Measurements from ENCODE around the gene RNF14. TPM values are rescaled to one million over a fixed set of nuclear protein-coding genes. Genes with fewer than 3 reads are reported as not detected.

The RNF14 gene
- total RNA-seq, 1 experiment from 2014 or later: 37.5 TPM

GRCh38 chr5:142016556-142016955 lies 47.7 kb downstream of the RNF14 start:
- ChIA-PET POLR2A (interaction anchor here (1.1 kb wide), 1 partner anchor 8 kb away, joined by 5 read pairs; no protein-coding TSS in a partner anchor), RAD21 (ENCODE audit: low non-redundant PET in 1 of 2, low total read pairs in 2 of 2, uncharacterized antibody in 2 of 2, unreplicated experiment in 2 of 2) (no interaction called here), CTCF (interaction anchor here (0.6 to 2.8 kb wide), 4 partner anchors 8 to 1995 kb away, joined by 3 to 18 read pairs (median 6); no protein-coding TSS in a partner anchor)
- BruUV-seq (replicated peaks): no TSS peak
- H3K36me3 ChIP-seq (ENCODE audit: control insufficient read depth in 1 of 2, insufficient read depth in 2 of 2, low read length in 2 of 2): no peaks in the 10 kb centered on the region
- H2AFZ ChIP-seq (ENCODE audit: low read depth, low read length, poor library complexity, severe bottlenecking): no peak overlapping the region
- no peaks in the 10 kb centered on the region for H3K9me3 ChIP-seq (ENCODE audit: control insufficient read depth in 1 of 2, insufficient read depth in 1 of 2, low read depth in 1 of 2, low read length in 2 of 2)
- no peak for TF ChIP-seq EZH2phosphoT487 (IDR thresholded peaks at IDR 0.05; ENCODE audit: borderline replicate concordance)
- TF ChIP-seq FOSL1 (IDR thresholded peaks at IDR 0.05; ENCODE audit: low read depth): no peak
- TF ChIP-seq CBX3 (IDR thresholded peaks at IDR 0.05; ENCODE audit: low read depth): no peak
- TF ChIP-seq POLR2A (IDR thresholded peaks at IDR 0.05; ENCODE audit: borderline replicate concordance, extremely low read depth, insufficient read depth, insufficient read length): no peak
- no peak for TF ChIP-seq YY1 (IDR thresholded peaks at IDR 0.05; ENCODE audit: extremely low read depth, insufficient replicate concordance, low read depth, low read length)
- TF ChIP-seq EGR1 (IDR thresholded peaks at IDR 0.05; ENCODE audit: low read depth): no peak
- TF ChIP-seq CTCF (IDR thresholded peaks at IDR 0.05 in 2 of 3, conservative IDR thresholded peaks at IDR 0.05 in 1 of 3; ENCODE audit: borderline replicate concordance in 1 of 3, insufficient read depth in 1 of 3, low read depth in 2 of 3, low read length in 2 of 3): no peak
- no peak for TF ChIP-seq ZNF274 (IDR thresholded peaks at IDR 0.05; ENCODE audit: low read depth, low read length)
- TF ChIP-seq TCF7L2 (IDR thresholded peaks at IDR 0.05; ENCODE audit: borderline replicate concordance, extremely low read depth, insufficient read depth, insufficient read length): no peak
- no peak for TF ChIP-seq SIN3A (IDR thresholded peaks at IDR 0.05; ENCODE audit: low read depth)
- no peak for TF ChIP-seq MAX (IDR thresholded peaks at IDR 0.05)
- no peak for TF ChIP-seq ELF1 (IDR thresholded peaks at IDR 0.05; ENCODE audit: borderline replicate concordance, low read depth)
- TF ChIP-seq ZBTB33 (IDR thresholded peaks at IDR 0.05; ENCODE audit: extremely low read depth, insufficient replicate concordance, low read length): no peak
- peak overlapping the region; percentile 2; the same call in 1 of the 2 replicates for H3K9ac ChIP-seq (ENCODE audit: low read length)
- H3K4me1 ChIP-seq (ENCODE audit: control insufficient read depth in 1 of 2, insufficient read depth in 2 of 2, low read length in 2 of 2): peaks cover 13 to 45% of the 10 kb centered on the region in 2 experiments
- H3K27me3 ChIP-seq (ENCODE audit: insufficient read depth, low read length): no peaks in the 10 kb centered on the region
- H3K9me2 ChIP-seq (ENCODE audit: insufficient read depth): no peaks in the 10 kb centered on the region
- no peak overlapping the region for H3K27ac ChIP-seq (ENCODE audit: low read depth, low read length)
- H3K79me2 ChIP-seq (ENCODE audit: insufficient read depth, low read length): peaks cover 3% of the 10 kb centered on the region; the same call in 1 of the 2 replicates
- DNase-seq (ENCODE audit: low read depth, low spot score): no peak
- H3K4me3 ChIP-seq (replicated peaks in 1 of 2; ENCODE audit: low read depth in 1 of 2, low read length in 2 of 2): no peak overlapping the region
- peak overlapping the region; percentile 50 for H3K4me2 ChIP-seq (ENCODE audit: low read length)
- intact Hi-C loops (cut with micrococcal nuclease): no loop called here
- no peaks in the 10 kb centered on the region for H4K20me1 ChIP-seq (ENCODE audit: insufficient read depth)
- no peak for ATAC-seq

Data from HCT116 (cell line).